Stimulated activated naive B cell treated with anti-CD40 and anti-IgM and Interleukin-4, amounts not matched to agents 10 μg/mL and 1 μg/mL and 100 μg/mL, for 72 hours (primary cell): ENCODE results near the gene PCP2.

ENCODE experiments used
- ATAC-seq, 2 donors: fragments of 150-1000 bp; cut with Tn5 transposase; replicated peaks; 2 replicates each; pipeline ENCODE4 v1.10.0; 2021; ENCODE audit warnings: moderate library complexity in 1 of 2
- DNase-seq: peaks from one replicate; pipeline ENCODE4 v3.0.0; 2021
- H3K27ac Mint-ChIP-seq: one replicate; pipeline ENCODE4 v1.8.0; 2022; ENCODE audit warnings: mild to moderate bottlenecking, mixed read lengths
- H3K27me3 Mint-ChIP-seq, 2 donors: one replicate each; pipeline ENCODE4 v1.8.0; 2022; ENCODE audit warnings: mixed read lengths in 2 of 2
- H3K36me3 Mint-ChIP-seq, 2 donors: one replicate each; pipeline ENCODE4 v1.8.0; 2022; ENCODE audit warnings: mixed read lengths in 2 of 2, mild to moderate bottlenecking in 1 of 2
- H3K4me1 Mint-ChIP-seq, 2 donors: one replicate each; pipeline ENCODE4 v1.8.0; 2022; ENCODE audit warnings: mixed read lengths in 2 of 2, mild to moderate bottlenecking in 1 of 2
- H3K4me3 Mint-ChIP-seq, 2 donors: one replicate each; pipeline ENCODE4 v1.8.0; 2022; ENCODE audit warnings: mild to moderate bottlenecking in 2 of 2, mixed read lengths in 2 of 2, moderate library complexity in 1 of 2
- H3K9me3 Mint-ChIP-seq, 2 donors: one replicate each; pipeline ENCODE4 v1.8.0; 2022; ENCODE audit warnings: mixed read lengths in 2 of 2, mild to moderate bottlenecking in 1 of 2

The PCP2 gene

DNA sequence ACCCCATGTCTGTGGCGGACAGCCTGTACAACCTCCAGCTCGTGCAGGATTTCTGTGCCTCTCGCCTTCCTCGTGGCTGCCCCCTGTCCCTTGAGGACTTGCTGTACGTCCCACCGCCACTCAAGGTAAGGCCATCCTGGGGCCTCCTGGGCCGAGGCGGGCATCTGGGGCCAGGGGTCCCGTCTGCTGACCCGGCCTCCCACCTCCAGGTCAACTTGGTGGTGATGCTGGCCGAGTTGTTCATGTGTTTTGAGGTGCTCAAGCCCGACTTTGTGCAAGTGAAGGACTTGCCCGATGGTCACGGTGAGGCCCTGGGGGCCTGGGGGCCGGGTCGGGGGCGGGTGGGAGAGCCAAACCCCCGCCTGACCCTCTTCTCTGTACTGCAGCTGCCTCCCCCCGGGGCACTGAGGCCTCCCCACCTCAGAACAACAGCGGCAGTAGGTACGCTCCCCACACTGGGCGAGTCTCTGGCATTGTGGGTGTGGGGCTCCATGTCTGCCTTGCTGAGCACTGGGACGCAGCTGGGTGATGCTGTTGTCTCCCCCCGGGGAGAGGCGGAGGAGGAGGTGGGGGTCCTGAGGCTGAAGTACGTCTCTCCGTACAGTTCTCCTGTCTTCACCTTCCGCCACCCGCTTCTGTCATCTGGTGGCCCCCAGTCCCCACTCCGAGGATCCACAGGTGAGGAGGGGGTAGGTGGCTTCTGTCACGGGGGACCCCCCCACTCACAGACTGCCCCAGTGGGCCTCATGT lies 22.9 kb downstream of the PCP2 start:
- Mint-ChIP-seq H3K27me3 (peaks cover 2 to 7% of the 10 kb centered on the region in 2 donors), H3K36me3 (peaks cover 0 to under 1% of the 10 kb centered on the region in 2 donors), H3K27ac (no peak overlapping the region), H3K9me3 (peaks cover under 1 to 2% of the 10 kb centered on the region in 2 donors), H3K4me1 (peaks cover 0 to 5% of the 10 kb centered on the region in 2 donors), H3K4me3 (no peak overlapping the region)
- DNase-seq = no peak
- no peak for ATAC-seq

DNA sequence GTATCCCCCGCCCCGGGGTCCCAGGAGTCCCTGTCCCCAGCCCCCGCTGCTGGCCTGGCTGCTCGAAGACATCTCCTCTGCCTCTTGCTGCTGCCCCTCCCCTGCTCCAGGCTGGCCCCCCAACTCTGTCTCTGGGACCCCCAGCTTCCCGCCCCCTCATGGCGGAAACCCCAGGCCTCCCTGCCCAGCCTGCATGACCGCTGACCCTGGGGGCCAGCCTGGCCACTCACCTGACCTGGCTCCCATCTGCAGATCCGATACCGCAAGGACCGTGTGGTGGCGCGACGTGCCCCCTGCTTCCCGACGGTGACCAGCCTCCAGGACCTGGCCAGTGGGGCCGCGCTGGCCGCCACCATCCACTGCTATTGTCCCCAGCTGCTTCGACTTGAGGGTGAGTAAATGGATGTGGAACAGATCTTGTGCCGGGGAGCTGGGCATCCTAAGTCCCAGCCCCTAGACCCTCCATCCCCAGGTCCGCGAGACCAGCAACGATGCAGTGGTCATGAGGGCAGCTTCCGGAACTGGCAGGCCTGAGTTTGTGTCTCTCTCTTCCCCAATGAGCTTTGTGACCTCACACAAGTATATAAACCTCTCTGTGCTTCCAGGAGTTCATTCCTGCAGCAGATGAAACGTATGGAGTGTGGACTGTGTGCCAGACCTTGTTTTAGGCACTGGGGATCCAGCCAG lies 25.5 kb downstream of the PCP2 start:
- Mint-ChIP-seq H3K27ac (peak overlapping the region; percentile 62), H3K27me3 (peaks cover 18 to 33% of the 10 kb centered on the region in 2 donors), H3K36me3 (peaks cover 0 to 3% of the 10 kb centered on the region in 2 donors), H3K4me3 (no peak overlapping the region), H3K4me1 (peaks cover 0 to 3% of the 10 kb centered on the region in 2 donors), H3K9me3 (peaks cover 4 to 5% of the 10 kb centered on the region in 2 donors)
- DNase-seq = no peak
- ATAC-seq = no peak

DNA sequence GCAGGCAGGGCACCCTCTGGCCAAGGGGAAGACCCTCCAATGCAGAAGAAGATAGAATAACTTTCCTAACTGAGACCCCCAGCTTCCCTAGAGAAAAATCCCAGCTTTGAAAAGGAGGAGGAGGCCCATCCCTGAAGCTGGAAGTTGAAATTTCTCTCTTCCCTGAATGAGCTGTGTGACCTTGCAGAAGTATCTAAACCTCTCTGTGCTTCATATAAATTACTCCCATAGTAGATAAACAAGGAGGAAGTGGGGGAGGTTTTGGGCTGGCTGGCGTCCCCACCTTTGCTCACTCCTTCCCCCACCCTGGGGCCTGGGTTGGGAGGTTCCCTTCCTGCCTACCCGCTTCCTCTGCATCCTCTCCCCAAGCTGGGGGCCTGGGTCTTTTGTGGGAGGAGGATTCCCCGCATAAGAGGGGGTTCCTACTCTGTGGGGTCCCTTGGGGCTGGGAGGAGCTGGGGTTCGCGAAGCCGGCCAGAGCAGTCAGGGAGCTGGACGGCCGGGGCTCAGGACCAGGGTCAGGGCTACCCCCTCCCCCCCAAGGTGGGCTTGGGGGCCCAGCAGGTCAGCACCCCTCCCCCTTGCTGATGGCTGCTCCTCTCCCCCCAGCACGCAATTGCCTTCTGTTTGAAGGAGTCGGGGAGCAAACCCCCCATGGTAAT lies 26.2 kb downstream of the PCP2 start:
- DNase-seq (no peak), ATAC-seq (no peak)
- H3K27me3 Mint-ChIP-seq = peaks cover 19 to 40% of the 10 kb centered on the region in 2 donors
- no peak overlapping the region for H3K27ac Mint-ChIP-seq
- H3K4me1 Mint-ChIP-seq = peaks cover 0 to 3% of the 10 kb centered on the region in 2 donors
- peaks cover 4 to 5% of the 10 kb centered on the region in 2 donors for H3K9me3 Mint-ChIP-seq
- H3K4me3 Mint-ChIP-seq = no peak overlapping the region
- peaks cover 0 to 3% of the 10 kb centered on the region in 2 donors for H3K36me3 Mint-ChIP-seq

DNA sequence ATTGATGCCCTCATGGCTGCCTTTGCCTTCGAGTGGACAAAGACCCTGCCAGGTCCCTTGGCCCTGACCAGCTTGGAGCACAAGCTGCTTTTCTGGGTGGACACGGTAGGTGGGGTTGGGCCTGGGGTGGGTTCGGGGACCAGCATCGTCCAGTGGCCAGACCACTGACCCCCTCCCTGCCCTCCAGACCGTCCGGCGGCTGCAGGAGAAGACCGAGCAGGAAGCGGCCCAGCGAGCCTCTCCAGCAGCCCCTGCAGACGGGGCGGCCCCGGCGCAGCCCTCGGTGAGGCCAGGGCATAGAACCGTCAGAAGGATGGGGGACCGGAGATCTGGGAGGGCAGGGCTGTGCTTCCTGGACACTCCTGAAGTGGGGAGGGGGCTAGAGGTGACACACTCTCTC lies 27.2 kb downstream of the PCP2 start:
- Mint-ChIP-seq H3K4me3 (no peak overlapping the region), H3K27me3 (peaks cover 23 to 45% of the 10 kb centered on the region in 2 donors), H3K4me1 (peaks cover 0 to 3% of the 10 kb centered on the region in 2 donors), H3K9me3 (peaks cover 4 to 5% of the 10 kb centered on the region in 2 donors), H3K36me3 (peaks cover 0 to 3% of the 10 kb centered on the region in 2 donors), H3K27ac (no peak overlapping the region)
- no peak for DNase-seq
- no peak for ATAC-seq

DNA sequence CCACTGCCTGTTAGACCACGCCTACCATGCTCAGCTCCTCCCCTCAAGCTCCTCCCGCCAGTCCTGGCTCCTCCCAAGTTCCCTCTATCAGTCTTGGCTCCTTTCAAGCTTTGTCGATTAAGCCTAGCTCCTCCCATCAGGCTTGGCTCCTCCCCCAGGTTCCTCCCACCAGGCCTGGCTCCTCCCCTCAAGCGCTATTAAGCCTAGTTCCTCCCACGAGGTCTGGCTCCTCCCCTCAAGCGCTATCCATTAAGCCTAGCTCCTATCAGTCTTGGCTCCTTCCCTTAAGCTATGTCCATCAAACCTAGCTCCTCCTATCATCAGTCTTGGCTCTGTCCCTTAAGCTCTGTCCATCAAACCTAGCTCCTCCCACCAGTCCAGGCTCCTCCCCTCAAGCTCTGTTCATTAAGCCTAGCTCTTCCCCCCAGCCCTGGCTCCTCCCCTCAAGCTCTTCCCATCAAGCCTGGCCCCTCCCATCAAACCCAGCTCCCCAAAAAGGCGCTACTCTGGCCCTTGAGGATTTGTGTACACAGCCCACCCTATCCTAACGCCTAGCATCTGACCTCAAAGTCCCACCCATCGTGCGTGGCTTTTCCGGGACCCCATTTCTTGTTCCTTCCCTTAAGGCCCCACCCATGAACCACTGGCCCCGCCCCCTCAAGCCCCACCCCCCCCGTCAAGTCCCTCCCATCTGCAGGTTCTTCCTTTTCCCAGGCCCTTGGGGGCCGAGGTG lies 27.9 kb downstream of the PCP2 start:
- DNase-seq (no peak), ATAC-seq (peak; percentile 64 to 66)
- H3K27ac Mint-ChIP-seq = no peak overlapping the region
- H3K4me3 Mint-ChIP-seq = no peak overlapping the region
- H3K4me1 Mint-ChIP-seq = peaks cover 0 to 5% of the 10 kb centered on the region in 2 donors
- peaks cover 26 to 45% of the 10 kb centered on the region in 2 donors for H3K27me3 Mint-ChIP-seq
- H3K9me3 Mint-ChIP-seq = peaks cover 7 to 8% of the 10 kb centered on the region in 2 donors
- peaks cover 2 to 7% of the 10 kb centered on the region in 2 donors for H3K36me3 Mint-ChIP-seq

DNA sequence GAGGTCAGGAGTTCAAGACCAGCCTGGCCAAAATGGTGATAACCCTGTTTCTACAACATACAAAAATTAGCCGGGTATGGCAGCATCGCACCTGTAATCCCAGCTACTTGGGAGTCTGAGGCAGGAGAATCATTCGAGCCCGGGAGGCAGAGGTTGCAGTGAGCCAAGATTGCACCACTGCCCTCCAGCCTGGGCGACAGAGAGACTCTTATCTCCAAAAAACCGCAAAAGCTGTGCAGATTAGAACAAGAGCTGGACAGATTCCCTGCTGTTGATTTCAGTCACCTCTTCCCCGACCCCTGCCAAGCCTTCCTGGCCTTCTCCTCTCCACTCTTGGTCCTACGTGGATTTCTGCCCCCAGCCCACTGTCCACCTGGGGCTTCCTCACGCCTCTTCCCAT lies 29.6 kb downstream of the PCP2 start:
- ATAC-seq (no peak), DNase-seq (no peak)
- Mint-ChIP-seq H3K4me3 (no peak overlapping the region), H3K27me3 (peaks cover 29 to 47% of the 10 kb centered on the region in 2 donors), H3K4me1 (peaks cover 0 to 5% of the 10 kb centered on the region in 2 donors), H3K36me3 (peaks cover 2 to 7% of the 10 kb centered on the region in 2 donors), H3K9me3 (peaks cover 7 to 9% of the 10 kb centered on the region in 2 donors), H3K27ac (no peak overlapping the region)

DNA sequence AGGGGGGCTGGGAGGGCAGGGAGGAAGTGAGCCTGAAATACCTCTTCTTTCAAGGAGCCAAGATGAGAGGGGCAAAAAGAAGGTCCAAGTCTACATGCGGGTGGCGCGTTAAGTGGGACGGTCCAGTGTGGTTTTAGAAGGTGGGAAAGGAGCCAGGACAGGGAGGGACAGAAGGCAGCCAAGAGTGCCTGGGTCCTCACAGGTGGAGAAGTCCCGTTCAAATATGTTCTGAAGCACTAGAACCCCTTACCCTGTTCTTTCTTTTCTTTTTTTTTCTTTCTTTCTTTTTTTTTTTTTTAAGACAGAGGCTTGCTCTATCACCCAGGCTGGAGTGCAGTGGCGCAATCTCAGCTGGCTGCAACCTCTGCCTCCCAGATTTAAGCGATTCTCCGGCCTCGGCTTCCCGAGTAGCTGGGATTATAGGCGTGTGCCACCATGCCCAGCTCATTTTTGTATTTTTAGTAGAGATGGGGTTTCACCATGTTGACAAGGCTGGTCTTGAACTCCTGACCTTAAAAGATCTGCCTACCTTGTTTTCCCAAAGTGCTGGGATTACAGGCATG lies 30.5 kb downstream of the PCP2 start:
- Mint-ChIP-seq H3K27me3 (peaks cover 38 to 52% of the 10 kb centered on the region in 2 donors), H3K9me3 (peaks cover 7 to 9% of the 10 kb centered on the region in 2 donors), H3K27ac (no peak overlapping the region), H3K4me3 (no peak overlapping the region), H3K36me3 (peaks cover 2 to 11% of the 10 kb centered on the region in 2 donors), H3K4me1 (peaks cover 0 to 5% of the 10 kb centered on the region in 2 donors)
- ATAC-seq (no peak), DNase-seq (no peak)

DNA sequence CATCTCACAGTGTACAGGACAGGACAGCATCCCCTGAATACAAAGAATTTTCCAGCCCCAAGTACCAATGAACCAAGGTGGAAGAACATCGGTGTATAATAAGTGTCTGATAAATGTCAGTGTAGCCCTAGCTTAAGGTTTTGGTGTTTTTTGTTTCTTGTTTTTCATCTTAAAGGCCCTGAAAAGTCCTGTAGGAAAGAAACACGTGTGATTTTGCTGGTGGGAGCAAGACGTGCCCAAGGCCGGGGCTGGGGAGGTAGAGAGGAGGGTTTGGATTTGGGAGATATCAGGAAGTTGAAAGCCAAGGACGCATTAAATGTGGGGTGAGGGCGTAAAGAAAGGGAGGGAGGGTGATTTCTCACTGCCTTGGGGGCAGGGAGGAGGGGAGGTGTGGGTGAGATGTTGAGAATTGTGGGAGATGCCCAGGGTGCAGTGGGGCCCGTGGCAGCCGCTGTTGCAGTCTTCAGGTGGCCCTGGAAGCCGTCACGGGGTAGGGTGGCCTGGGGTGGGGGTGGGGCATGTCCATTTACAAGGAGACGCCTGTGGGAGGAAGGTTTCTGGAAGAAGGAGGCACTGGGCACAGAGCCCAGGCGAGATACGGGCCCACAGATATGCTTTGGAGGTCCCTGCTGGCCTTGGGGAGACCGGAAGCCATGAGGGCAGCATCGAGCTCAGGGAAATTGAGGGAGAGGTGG lies 31.1 kb downstream of the PCP2 start:
- Mint-ChIP-seq H3K27ac (no peak overlapping the region), H3K4me3 (no peak overlapping the region), H3K4me1 (peaks cover 0 to 5% of the 10 kb centered on the region in 2 donors), H3K9me3 (peaks cover 7 to 9% of the 10 kb centered on the region in 2 donors), H3K36me3 (peaks cover 2 to 13% of the 10 kb centered on the region in 2 donors), H3K27me3 (peaks cover 45 to 57% of the 10 kb centered on the region in 2 donors)
- no peak for ATAC-seq
- DNase-seq = no peak

DNA sequence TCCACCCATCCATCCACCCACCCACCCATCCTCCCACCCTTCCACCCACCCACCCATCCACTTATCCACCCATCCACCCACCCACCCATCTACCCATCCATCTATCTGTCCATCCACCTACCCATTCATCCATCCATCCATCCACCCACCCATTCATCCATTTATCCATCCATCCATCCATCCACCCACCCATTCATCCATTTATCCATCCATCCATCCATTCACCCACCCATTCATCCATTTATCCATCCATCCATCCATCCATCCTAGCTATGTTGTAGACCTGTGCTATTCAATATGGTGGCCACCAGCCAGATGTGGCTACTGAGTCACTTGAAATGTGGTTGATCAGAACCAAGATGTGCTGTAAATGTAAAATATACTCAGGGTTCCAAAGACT lies 32.8 kb downstream of the PCP2 start:
- Mint-ChIP-seq H3K4me1 (peaks cover 7 to 8% of the 10 kb centered on the region in 2 donors), H3K27me3 (peaks cover 47 to 67% of the 10 kb centered on the region in 2 donors), H3K36me3 (peaks cover 2 to 13% of the 10 kb centered on the region in 2 donors), H3K4me3 (peak overlapping the region in 1 of 2 donors; percentile 7), H3K27ac (no peak overlapping the region), H3K9me3 (peaks cover 6 to 8% of the 10 kb centered on the region in 2 donors)
- DNase-seq = no peak
- no peak for ATAC-seq

DNA sequence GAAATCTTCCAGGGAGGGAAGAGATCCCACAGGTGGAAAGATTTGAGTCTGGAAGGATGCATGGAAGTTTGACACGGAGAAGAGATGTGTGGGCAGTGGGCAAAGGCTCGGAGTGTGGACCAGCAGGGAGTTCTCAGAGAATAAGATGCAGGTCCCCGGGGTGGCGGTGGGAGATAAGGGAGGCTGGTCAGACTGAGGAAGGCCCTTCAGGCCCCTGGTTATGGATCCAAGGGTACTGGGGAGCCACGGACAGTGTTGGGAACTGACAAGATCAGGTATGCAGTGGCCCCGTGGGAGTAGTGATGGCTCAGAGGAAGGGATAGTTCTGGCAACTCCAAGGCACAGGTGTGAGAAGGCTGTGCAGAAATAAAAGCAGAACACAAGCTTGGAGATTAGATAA lies 35.3 kb downstream of the PCP2 start:
- H3K27ac Mint-ChIP-seq = peak overlapping the region; percentile 16
- peaks cover 7% of the 10 kb centered on the region in 2 donors for H3K4me1 Mint-ChIP-seq
- DNase-seq (no peak), ATAC-seq (no peak)
- H3K4me3 Mint-ChIP-seq = no peak overlapping the region
- peaks cover 2 to 10% of the 10 kb centered on the region in 2 donors for H3K36me3 Mint-ChIP-seq
- peaks cover 2 to 4% of the 10 kb centered on the region in 2 donors for H3K9me3 Mint-ChIP-seq
- H3K27me3 Mint-ChIP-seq = peaks cover 54 to 66% of the 10 kb centered on the region in 2 donors

DNA sequence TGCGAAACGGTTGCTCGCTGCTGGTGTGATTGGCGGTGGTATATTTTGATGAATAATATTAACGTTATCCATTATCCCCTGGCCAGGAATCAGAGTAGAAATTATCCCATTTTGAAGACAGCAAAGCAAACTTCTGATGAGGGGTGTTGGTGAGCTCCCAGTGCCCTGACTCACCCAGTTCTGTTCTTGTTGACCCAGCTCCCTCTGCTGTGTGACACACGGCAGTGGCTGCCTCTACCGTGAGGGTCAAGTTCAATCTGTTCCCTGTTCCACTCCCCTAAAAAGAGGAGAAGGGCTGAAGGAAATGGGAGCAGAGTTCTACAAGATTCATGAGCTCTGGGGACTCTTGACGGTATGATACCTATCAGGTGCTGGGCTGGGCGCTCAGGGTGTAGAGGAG lies 35.8 kb downstream of the PCP2 start:
- H3K27me3 Mint-ChIP-seq = peaks cover 57 to 66% of the 10 kb centered on the region in 2 donors
- H3K36me3 Mint-ChIP-seq = peaks cover 2 to 10% of the 10 kb centered on the region in 2 donors
- ATAC-seq (no peak), DNase-seq (no peak)
- peak overlapping the region; percentile 16 for H3K27ac Mint-ChIP-seq
- H3K4me3 Mint-ChIP-seq = no peak overlapping the region
- H3K4me1 Mint-ChIP-seq = peaks cover 7% of the 10 kb centered on the region in 2 donors
- H3K9me3 Mint-ChIP-seq = peaks cover 2 to 4% of the 10 kb centered on the region in 2 donors

DNA sequence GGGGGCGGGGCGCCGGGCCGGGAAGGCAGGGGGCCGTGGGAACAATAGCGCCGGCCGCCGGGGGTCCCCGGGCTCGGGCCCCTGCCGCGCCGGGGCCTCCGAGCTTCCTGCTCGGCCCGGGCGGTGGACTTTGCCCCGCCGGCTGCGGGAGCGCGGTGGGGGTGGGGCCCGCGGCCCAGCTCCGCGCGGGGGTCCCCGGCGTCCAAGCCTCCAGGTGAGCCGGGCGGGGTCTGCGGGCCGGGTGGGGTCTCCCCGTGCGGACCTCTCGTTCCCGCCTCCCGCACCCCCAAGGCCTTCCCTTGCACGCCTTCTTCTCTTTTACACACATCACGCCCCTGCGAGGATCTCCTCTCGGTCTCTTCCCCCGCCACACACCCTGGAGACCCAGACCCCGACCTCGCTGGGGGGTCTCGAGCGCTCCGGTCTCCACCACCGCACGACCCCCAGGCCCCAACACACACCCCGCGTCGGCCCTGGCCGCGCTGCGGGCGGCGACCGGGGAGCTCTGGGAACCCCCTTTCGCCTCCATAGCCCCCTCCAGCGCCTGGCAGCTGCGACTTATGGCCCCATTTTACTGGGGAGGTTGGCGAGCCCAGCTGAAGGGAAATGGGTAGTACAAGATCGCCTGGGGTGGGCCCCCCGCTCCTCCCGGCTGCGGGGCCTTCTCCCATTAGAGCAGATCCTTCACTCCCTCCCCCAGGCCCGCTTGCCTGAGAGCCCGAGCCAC lies 37.1 kb downstream of the PCP2 start:
- Mint-ChIP-seq H3K27me3 (peaks cover 54 to 60% of the 10 kb centered on the region in 2 donors), H3K9me3 (peaks cover 2 to 4% of the 10 kb centered on the region in 2 donors), H3K4me1 (peaks cover 7% of the 10 kb centered on the region in 2 donors), H3K36me3 (peaks cover 2 to 10% of the 10 kb centered on the region in 2 donors), H3K4me3 (peak overlapping the region; percentile 81 to 85), H3K27ac (peak overlapping the region; percentile 71)
- no peak for ATAC-seq
- DNase-seq = no peak
